Nephron (organoid): Measurements from ENCODE around the gene ITCH.

Source experiments
- H3K27ac Mint-ChIP-seq, 3 experiments: 2 replicates each; pipeline ENCODE4 v1.8.0; 2020; ENCODE audit warnings: mixed read lengths in 3 of 3, mild to moderate bottlenecking in 2 of 3, moderate library complexity in 1 of 3
- H3K27me3 Mint-ChIP-seq: 2 replicates; pipeline ENCODE4 v1.8.0; 2021; ENCODE audit warnings: low read depth, mild to moderate bottlenecking, moderate library complexity, mixed read lengths
- H3K36me3 Mint-ChIP-seq: 2 replicates; pipeline ENCODE4 v1.8.0; 2020; ENCODE audit warnings: low read depth, mixed read lengths
- H3K4me1 Mint-ChIP-seq: 2 replicates; pipeline ENCODE4 v1.8.0; 2020; ENCODE audit warnings: mixed read lengths
- H3K4me3 Mint-ChIP-seq, 3 experiments: 2 replicates each; pipeline ENCODE4 v1.8.0; 2020; ENCODE audit warnings: mild to moderate bottlenecking in 3 of 3, mixed read lengths in 3 of 3, moderate library complexity in 2 of 3
- H3K9me3 Mint-ChIP-seq: 2 replicates; pipeline ENCODE4 v1.8.0; 2020; ENCODE audit warnings: mixed read lengths
- TF ChIP-seq, protein P1 (sequence below), 3 experiments: fragments of 200-600 bp; sonication (generic); IDR thresholded peaks; one replicate each; pipeline ENCODE4 v1.5.0; 2021; ENCODE audit warnings: antibody characterized with exemption in 3 of 3; ENCODE audit not compliant: unreplicated experiment in 3 of 3

Gene ITCH

DNA sequence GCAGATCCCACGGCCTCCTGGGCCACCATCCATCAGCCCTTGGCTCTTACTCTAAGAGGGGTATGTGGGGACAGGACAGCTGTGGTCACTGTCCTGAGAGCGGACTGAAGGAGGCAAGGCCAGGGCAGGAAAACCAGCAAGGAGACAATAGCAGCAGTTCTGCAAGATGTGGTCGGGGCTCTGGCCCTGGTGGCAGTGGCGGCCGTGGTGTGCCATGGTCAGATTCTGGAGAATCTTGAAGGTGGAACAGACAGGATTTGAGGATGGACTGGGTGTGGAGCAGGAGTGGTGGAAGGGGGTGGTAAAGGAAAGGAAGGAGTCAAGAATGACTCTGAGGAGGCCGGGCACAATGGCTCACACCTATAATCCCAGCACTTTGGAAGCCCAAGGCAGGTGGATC is 189.5 kb downstream of the ITCH start:
- TF ChIP-seq, protein P1, sequence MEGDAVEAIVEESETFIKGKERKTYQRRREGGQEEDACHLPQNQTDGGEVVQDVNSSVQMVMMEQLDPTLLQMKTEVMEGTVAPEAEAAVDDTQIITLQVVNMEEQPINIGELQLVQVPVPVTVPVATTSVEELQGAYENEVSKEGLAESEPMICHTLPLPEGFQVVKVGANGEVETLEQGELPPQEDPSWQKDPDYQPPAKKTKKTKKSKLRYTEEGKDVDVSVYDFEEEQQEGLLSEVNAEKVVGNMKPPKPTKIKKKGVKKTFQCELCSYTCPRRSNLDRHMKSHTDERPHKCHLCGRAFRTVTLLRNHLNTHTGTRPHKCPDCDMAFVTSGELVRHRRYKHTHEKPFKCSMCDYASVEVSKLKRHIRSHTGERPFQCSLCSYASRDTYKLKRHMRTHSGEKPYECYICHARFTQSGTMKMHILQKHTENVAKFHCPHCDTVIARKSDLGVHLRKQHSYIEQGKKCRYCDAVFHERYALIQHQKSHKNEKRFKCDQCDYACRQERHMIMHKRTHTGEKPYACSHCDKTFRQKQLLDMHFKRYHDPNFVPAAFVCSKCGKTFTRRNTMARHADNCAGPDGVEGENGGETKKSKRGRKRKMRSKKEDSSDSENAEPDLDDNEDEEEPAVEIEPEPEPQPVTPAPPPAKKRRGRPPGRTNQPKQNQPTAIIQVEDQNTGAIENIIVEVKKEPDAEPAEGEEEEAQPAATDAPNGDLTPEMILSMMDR (IDR thresholded peaks at IDR 0.05; ENCODE audit: unreplicated experiment in 3 of 3) = no peak
- Mint-ChIP-seq H3K27ac (no peak overlapping the region), H3K4me3 (no peak overlapping the region), H3K27me3 (no peaks in the 10 kb centered on the region), H3K4me1 (peaks cover 6% of the 10 kb centered on the region), H3K9me3 (no peaks in the 10 kb centered on the region), H3K36me3 (no peaks in the 10 kb centered on the region)

DNA sequence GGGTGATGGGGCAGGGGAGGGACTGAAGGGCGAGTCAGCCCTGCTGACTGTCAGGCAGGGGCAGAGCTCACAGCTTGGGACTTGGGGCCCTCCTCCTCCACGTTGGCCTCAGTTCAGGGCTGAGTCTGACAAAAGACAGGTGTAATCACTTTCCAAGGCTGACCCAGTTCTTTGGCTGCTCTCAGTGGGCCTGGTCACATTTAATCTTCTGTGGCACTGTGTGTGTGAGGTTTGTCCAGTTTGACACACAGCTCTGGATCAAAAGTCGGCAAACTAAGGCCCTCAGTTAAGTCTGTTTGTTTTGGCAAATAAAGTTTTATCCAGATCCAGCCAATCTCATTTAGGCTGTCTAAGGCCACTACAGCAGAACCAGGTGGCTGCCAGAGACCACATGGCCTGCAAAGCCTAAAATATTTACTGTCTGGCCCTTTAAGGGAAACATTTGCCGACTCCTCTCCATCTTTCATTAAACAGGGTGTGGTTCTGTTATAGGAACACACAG is 190.3 kb downstream of the ITCH start:
- H3K4me3 Mint-ChIP-seq = no peak overlapping the region
- H3K27ac Mint-ChIP-seq = no peak overlapping the region
- H3K27me3 Mint-ChIP-seq = no peaks in the 10 kb centered on the region
- no peaks in the 10 kb centered on the region for H3K9me3 Mint-ChIP-seq
- no peaks in the 10 kb centered on the region for H3K36me3 Mint-ChIP-seq
- TF ChIP-seq, protein P1 (IDR thresholded peaks at IDR 0.05; ENCODE audit: unreplicated experiment in 3 of 3) = no peak
- H3K4me1 Mint-ChIP-seq = peaks cover 12% of the 10 kb centered on the region

DNA sequence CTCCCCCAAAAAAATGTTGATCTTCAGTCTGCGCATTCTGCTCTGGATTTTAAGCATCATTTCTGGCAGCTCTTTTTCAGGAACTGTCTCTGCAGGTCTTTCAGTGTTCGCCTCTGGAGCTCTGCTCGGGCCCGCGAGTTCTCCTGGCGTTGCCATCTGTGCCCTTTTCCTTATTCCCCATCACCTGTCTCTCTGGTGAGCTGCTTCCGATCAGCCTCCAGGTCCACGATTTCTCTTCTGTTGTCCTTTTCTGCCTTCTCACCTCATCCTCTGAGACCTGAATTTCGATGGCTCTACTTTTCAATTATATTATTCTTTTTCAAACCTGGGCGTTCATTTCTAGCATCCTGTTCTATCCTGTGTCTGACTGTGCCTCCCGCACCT is 194.9 kb downstream of the ITCH start:
- Mint-ChIP-seq H3K4me1 (peaks cover 12% of the 10 kb centered on the region), H3K9me3 (no peaks in the 10 kb centered on the region), H3K4me3 (peak overlapping the region; percentile 82 to 86 (median 83)), H3K27ac (peak overlapping the region in 1 of 3 experiments; percentile 67), H3K27me3 (no peaks in the 10 kb centered on the region), H3K36me3 (no peaks in the 10 kb centered on the region)
- TF ChIP-seq, protein P1 (IDR thresholded peaks at IDR 0.05; ENCODE audit: unreplicated experiment in 3 of 3) = no peak

DNA sequence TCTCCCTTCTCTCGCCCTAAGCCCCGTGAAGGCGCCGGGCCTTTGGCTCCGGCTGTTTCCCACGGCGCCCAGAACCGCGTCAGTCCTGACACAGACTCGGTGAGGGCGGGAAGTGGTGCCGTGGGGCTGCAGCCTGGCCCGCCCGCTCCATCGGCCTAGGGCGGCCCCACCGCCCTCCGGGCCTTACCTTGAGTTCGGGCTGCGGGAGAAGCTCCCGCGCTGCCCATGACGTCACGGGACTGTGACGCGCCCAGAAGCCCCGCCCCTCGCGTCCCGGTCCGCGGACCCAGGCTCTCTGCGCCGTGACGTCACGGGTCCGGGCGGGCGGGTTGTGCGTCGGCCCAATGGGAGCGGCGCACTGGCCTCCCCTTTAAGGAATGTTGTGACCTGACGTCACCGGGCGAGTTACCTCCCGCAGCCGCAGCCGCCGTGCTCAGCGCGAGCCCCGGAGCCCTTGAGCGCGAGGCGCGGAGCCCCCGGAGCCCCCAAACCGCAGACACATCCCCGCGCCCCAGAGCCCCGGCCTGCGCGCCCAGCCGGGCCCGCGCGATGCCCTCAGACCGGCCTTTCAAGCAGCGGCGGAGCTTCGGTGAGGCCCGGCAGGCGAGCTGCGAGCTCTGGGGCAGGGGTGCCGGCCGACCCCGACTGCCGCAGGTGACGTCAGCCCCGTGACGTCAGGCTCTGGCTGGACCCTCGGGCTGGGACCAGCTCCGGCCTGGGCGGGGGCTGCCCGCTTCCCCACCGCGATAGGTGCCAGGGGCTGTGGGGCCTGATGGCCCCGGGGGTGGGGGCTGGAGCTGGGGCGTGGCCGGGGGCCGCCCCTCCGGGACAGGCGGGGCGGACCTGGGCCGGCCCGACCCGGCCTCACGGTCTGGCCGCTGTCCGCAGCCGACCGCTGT is 195.5 kb downstream of the ITCH start, which contains the start of gene MAP1LC3A:
Gene MAP1LC3A (plus strand): TSS at position 399 of the 899 bp plus-strand sequence. CDS start 151 bp downstream, at position 550.
- Mint-ChIP-seq H3K4me1 (peaks cover 11% of the 10 kb centered on the region), H3K36me3 (no peaks in the 10 kb centered on the region), H3K9me3 (no peaks in the 10 kb centered on the region), H3K27me3 (no peaks in the 10 kb centered on the region), H3K27ac (peak within 1 kb of the TSS in 2 of 3 experiments; percentile 44 to 88), H3K4me3 (peak within 1 kb of the TSS; percentile 82 to 88 (median 87))
- TF ChIP-seq, protein P1 (IDR thresholded peaks at IDR 0.05; ENCODE audit: unreplicated experiment in 3 of 3) = no peak

DNA sequence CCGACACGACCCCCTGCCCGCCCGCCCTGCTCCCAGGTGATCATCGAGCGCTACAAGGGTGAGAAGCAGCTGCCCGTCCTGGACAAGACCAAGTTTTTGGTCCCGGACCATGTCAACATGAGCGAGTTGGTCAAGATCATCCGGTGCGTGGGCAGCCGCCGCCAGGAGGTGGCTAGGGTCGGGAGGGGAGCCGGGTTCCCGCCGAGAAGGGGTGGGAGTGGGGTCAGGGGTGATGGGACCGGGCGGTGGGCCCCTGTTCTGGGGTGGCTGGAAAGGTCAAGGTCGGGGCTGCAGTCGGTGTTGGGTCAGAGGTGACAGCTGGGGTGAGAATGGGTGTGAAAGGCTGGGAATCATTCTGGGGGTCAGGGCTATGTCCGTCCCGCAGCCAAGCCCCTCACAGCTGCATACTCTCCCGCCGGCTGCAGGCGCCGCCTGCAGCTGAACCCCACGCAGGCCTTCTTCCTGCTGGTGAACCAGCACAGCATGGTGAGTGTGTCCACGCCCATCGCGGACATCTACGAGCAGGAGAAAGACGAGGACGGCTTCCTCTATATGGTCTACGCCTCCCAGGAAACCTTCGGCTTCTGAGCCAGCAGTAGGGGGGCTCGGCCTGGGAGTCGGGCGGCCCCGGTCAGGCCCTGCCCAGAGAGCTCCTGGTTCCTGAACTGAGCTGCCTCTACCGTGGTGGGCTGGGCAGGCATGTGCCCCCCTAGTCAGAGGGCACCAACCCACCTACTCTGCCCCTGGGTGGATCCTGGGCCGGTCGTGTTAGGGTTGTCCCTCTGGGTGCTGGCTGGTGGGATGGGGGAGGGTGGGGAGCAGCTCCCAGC is 196.5 kb downstream of the ITCH start:
- peak overlapping the region in 2 of 3 experiments; percentile 44 to 88 for H3K27ac Mint-ChIP-seq
- no peaks in the 10 kb centered on the region for H3K36me3 Mint-ChIP-seq
- peaks cover 6% of the 10 kb centered on the region for H3K4me1 Mint-ChIP-seq
- peak overlapping the region; percentile 76 to 88 (median 87) for H3K4me3 Mint-ChIP-seq
- H3K9me3 Mint-ChIP-seq = no peaks in the 10 kb centered on the region
- no peaks in the 10 kb centered on the region for H3K27me3 Mint-ChIP-seq
- TF ChIP-seq, protein P1 (IDR thresholded peaks at IDR 0.05; ENCODE audit: unreplicated experiment in 3 of 3) = no peak
